Measurements from ENCODE around the gene ZNF280C. TPM values are rescaled to one million over a fixed set of nuclear protein-coding genes. Genes with fewer than 3 reads are reported as not detected.

The ZNF280C gene
- total RNA-seq, 4 donors from 2014 or later, result 1.5 to 3.8 (median 3.3) TPM

DNA sequence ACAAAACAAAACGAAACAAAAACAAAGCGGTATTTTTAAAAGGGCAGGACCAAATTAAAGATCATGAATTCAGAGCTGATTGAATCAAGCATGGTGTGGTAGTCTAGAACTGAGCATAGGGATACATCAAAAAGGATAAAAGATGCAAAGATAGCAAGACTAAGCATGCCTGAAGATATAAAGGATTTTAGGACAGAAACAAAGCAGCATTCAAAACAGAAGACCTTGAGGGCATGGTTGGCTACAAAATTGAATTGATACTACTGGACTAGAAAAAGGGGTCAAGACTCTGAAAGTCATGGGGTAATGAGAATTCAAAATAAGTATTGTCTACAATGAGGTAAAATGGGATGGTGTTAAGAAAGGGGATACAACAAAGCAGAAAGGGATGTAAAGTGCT, 55.3 kb downstream of the ZNF280C start:
- ATAC-seq (no peak), DNase-seq (no peak)
- no peaks in the 10 kb centered on the region for H3K27me3 ChIP-seq
- H3K9me3 ChIP-seq, result no peaks in the 10 kb centered on the region
- H3K36me3 ChIP-seq, result peaks cover 0 to 12% of the 10 kb centered on the region in 2 donors
- H3K27ac ChIP-seq, result no peak overlapping the region
- in situ Hi-C loops (cut with MboI; ENCODE audit: low sequenced_read_pairs in 4 of 4) (no loop called here), intact Hi-C loops (cut with DNase I; ENCODE audit: low total_unique reads) (no loop called here)
- H3K4me1 ChIP-seq, result no peaks in the 10 kb centered on the region
- TF ChIP-seq POLR2A (IDR thresholded peaks at IDR 0.05), result no peak
- TF ChIP-seq, protein P1, sequence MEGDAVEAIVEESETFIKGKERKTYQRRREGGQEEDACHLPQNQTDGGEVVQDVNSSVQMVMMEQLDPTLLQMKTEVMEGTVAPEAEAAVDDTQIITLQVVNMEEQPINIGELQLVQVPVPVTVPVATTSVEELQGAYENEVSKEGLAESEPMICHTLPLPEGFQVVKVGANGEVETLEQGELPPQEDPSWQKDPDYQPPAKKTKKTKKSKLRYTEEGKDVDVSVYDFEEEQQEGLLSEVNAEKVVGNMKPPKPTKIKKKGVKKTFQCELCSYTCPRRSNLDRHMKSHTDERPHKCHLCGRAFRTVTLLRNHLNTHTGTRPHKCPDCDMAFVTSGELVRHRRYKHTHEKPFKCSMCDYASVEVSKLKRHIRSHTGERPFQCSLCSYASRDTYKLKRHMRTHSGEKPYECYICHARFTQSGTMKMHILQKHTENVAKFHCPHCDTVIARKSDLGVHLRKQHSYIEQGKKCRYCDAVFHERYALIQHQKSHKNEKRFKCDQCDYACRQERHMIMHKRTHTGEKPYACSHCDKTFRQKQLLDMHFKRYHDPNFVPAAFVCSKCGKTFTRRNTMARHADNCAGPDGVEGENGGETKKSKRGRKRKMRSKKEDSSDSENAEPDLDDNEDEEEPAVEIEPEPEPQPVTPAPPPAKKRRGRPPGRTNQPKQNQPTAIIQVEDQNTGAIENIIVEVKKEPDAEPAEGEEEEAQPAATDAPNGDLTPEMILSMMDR (IDR thresholded peaks at IDR 0.05 in 4 of 5, conservative IDR thresholded peaks at IDR 0.05 in 1 of 5), result no peak
- no peak overlapping the region for H3K4me3 ChIP-seq

GRCh38 chrX:130212371-130212770, 56.3 kb downstream of the ZNF280C start:
- Histone ChIP-seq H3K4me3 (no peak overlapping the region), H3K36me3 (peaks cover 0 to 12% of the 10 kb centered on the region in 2 donors), H3K27ac (no peak overlapping the region), H3K27me3 (no peaks in the 10 kb centered on the region), H3K9me3 (no peaks in the 10 kb centered on the region), H3K4me1 (no peaks in the 10 kb centered on the region)
- intact Hi-C loops (cut with DNase I; ENCODE audit: low total_unique reads) (no loop called here), in situ Hi-C loops (cut with MboI; ENCODE audit: low sequenced_read_pairs in 4 of 4) (no loop called here)
- DNase-seq (no peak), ATAC-seq (no peak)
- TF ChIP-seq POLR2A (IDR thresholded peaks at IDR 0.05), result no peak

DNA sequence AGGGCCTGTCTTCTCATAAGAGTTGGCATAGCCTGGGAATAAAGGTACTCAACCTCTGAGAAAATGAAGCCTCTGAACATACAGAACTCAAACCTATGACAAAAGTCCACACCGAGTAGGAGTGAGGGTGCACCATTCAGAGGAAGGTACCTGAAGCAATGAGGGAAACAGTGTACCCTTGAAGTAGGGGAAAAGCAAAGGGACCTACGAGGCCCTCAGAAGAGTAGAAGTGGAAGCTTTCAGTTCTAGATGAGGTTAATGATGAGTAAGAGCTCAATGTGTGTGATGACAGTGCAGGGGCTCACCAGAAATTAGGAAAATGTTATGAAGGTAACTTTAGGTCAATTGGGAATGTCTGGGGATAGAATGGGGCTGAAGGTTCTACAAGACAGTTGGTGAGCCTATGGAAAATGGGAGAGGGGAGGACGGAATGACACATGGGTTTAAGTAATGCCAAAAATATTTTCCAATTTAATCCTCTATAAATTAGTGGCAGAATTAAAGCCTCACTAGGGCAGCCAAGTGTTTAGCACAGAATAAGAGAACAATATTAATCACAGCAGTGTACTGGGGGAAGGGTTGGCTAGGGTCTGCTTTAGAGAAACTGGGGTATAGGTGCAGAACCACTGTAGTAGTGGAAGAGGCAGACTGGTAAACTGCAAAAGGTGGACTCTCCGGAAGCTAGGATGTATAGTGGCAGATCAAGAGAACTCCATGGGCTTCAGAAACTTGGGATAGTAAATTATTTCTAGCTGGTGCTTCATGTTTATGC, 57.1 kb downstream of the ZNF280C start:
- intact Hi-C loops (cut with DNase I; ENCODE audit: low total_unique reads), result no loop called here

DNA sequence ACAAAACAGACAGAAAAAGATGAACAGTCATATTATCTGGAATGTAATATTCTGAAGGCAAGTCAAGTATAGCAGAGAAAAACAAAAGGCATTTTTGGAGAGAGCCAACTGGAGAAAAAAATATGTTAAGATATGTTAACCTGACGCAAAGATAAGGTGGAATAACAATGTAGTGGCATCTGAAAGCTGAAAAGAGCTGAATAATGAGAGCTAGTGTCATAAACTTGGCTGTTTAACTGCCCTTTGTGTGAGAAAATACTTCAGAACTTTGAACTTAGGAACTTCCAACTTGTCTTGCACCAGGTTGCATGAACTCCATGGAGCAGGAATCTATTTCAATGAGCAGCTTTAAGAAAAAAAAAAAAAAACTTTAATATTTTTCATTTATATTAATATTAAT, 64.1 kb downstream of the ZNF280C start:
- H3K4me3 ChIP-seq, result no peak overlapping the region
- no peaks in the 10 kb centered on the region for H3K4me1 ChIP-seq
- no peaks in the 10 kb centered on the region for H3K36me3 ChIP-seq
- no peak overlapping the region for H3K27ac ChIP-seq
- no peaks in the 10 kb centered on the region for H3K9me3 ChIP-seq
- intact Hi-C loops (cut with DNase I; ENCODE audit: low total_unique reads), result no loop called here
- H3K27me3 ChIP-seq, result no peaks in the 10 kb centered on the region
- TF ChIP-seq POLR2A (IDR thresholded peaks at IDR 0.05), result no peak
- TF ChIP-seq, protein P1 (IDR thresholded peaks at IDR 0.05 in 4 of 5, conservative IDR thresholded peaks at IDR 0.05 in 1 of 5), result no peak
- DNase-seq (no peak), ATAC-seq (no peak)
- in situ Hi-C loops (cut with MboI; ENCODE audit: low sequenced_read_pairs in 4 of 4), result no loop called here

More for the DNA sequence above, 57.1 kb downstream of the ZNF280C start:
- no peak overlapping the region for H3K4me3 ChIP-seq
- no peak overlapping the region for H3K27ac ChIP-seq
- H3K4me1 ChIP-seq, result no peaks in the 10 kb centered on the region
- no peaks in the 10 kb centered on the region for H3K9me3 ChIP-seq
- TF ChIP-seq, protein P1 (IDR thresholded peaks at IDR 0.05 in 4 of 5, conservative IDR thresholded peaks at IDR 0.05 in 1 of 5), result no peak
- no peak for TF ChIP-seq POLR2A (IDR thresholded peaks at IDR 0.05)
- H3K27me3 ChIP-seq, result no peaks in the 10 kb centered on the region
- in situ Hi-C loops (cut with MboI; ENCODE audit: low sequenced_read_pairs in 4 of 4), result no loop called here
- DNase-seq (no peak), ATAC-seq (no peak)
- H3K36me3 ChIP-seq, result peaks cover 0 to 12% of the 10 kb centered on the region in 2 donors

- no peak for TF ChIP-seq POLR2A (IDR thresholded peaks at IDR 0.05)
- TF ChIP-seq, protein P1 (IDR thresholded peaks at IDR 0.05 in 4 of 5, conservative IDR thresholded peaks at IDR 0.05 in 1 of 5), result no peak
- Histone ChIP-seq H3K27me3 (no peaks in the 10 kb centered on the region), H3K36me3 (no peaks in the 10 kb centered on the region), H3K9me3 (no peaks in the 10 kb centered on the region), H3K27ac (no peak overlapping the region), H3K4me3 (no peak overlapping the region), H3K4me1 (no peaks in the 10 kb centered on the region)
- DNase-seq (no peak), ATAC-seq (no peak)
- in situ Hi-C loops (cut with MboI; ENCODE audit: low sequenced_read_pairs in 4 of 4), result loop anchor here in 1 of 4 donors (10.0 kb wide), 1 partner anchor 123 kb away; no protein-coding TSS in a partner anchor
- intact Hi-C loops (cut with DNase I; ENCODE audit: low total_unique reads), result no loop called here
These were observed 71.2 kb downstream of the ZNF280C start for GRCh38 chrX:130197464-130197863.

Data from gastrocnemius medialis (tissue), 4 donors.